Measurements from ENCODE around the gene SLC35E3.

DNA sequence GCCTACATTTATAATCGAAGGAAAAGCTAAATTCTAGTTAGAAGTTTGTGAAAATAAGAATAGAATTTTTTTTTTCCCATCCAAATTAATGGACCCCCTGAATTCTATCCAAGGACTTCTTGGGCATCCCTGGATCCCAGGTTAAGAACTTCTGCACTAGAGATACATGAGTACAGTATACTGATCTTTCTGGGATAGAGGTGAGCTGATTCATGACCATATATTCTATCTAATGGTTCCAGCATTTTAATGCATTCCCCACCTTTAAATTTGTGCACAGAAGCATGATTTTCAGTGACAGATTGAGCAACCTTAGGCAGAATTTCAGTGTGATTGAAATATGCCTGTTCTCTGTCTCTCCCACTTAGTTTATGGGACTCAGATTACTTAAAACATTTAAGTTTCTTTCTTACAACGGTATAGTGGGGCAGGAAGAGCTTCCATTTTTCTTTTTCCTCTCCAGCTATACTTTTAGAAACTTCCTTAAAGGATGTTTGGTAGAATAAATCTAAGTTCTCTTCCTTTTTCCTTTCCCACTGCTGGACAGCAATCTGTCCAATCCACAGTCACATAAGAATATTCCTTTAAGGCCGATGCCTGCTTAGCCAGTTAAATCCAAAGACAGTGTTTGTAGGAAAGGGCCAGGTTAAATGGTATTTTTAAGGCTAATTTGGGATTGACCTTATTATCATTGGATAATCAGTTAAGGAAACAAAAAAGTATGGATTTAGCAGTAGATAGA lies 68.7 kb downstream of the SLC35E3 start:
- TF ChIP-seq, protein P1, sequence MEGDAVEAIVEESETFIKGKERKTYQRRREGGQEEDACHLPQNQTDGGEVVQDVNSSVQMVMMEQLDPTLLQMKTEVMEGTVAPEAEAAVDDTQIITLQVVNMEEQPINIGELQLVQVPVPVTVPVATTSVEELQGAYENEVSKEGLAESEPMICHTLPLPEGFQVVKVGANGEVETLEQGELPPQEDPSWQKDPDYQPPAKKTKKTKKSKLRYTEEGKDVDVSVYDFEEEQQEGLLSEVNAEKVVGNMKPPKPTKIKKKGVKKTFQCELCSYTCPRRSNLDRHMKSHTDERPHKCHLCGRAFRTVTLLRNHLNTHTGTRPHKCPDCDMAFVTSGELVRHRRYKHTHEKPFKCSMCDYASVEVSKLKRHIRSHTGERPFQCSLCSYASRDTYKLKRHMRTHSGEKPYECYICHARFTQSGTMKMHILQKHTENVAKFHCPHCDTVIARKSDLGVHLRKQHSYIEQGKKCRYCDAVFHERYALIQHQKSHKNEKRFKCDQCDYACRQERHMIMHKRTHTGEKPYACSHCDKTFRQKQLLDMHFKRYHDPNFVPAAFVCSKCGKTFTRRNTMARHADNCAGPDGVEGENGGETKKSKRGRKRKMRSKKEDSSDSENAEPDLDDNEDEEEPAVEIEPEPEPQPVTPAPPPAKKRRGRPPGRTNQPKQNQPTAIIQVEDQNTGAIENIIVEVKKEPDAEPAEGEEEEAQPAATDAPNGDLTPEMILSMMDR (IDR thresholded peaks at IDR 0.05; ENCODE audit: low read length): no peak
- TF ChIP-seq EZH2phosphoT487 (IDR thresholded peaks at IDR 0.05; ENCODE audit: low read length) (no peak), EZH2 (optimal IDR thresholded peaks at IDR 0.05; ENCODE audit: low read depth, low read length) (no peak)

All from MM.1S (cell line).